ENCODE measurements around the gene ASCC1. TPM values are rescaled to one million over a fixed set of nuclear protein-coding genes. Genes with fewer than 3 reads are reported as not detected.

The ASCC1 gene
- total RNA-seq, 4 donors from 2014 or later = 18.7 to 28.4 (median 24.7) TPM

DNA sequence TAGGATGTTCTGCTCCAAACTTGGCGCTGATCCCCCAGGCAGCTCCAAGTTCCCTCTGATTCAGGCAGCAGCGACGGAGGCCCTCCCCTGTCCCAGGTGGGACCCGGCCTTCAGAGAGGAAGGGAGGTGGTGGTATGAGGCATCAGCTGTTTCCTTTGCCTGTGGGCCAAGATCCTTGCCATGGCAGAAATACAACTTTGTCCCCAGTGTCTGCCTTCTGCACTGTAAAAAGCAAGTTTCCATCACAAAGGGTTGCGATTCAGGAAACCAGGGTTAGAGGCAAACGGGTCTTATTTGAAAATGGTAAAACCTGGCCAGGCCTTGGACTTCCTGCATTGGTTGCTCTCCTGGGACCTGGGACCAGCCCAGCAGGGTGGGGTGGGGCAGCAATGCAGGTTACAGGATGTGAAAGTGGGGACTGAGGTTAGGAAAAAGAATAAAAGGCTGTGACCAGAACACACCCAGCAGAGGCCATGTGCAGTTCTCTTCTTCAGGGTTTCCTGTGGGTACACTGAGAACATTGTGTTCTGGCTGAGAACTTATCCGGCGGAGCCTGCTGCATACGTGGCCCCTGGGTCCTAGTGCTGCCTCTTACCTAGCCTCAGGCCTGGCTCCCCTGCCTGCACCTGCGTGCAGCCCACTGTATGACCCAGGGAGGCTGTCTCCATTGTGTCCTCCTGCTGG is 32.5 kb upstream of the ASCC1 start:
- peak; percentile 88 for DNase-seq
- H3K4me3 ChIP-seq = peak overlapping the region in 3 of 4 donors; percentile 16 to 32 (median 25)
- no peaks in the 10 kb centered on the region for H3K9me3 ChIP-seq
- WGBS, 2 donors = 2 to 7% methylated on average over 7 of the region's 10 CpGs
- H3K4me1 ChIP-seq = peaks cover 70 to 100% (median 88%) of the 10 kb centered on the region in 3 donors
- TF ChIP-seq, protein P1, sequence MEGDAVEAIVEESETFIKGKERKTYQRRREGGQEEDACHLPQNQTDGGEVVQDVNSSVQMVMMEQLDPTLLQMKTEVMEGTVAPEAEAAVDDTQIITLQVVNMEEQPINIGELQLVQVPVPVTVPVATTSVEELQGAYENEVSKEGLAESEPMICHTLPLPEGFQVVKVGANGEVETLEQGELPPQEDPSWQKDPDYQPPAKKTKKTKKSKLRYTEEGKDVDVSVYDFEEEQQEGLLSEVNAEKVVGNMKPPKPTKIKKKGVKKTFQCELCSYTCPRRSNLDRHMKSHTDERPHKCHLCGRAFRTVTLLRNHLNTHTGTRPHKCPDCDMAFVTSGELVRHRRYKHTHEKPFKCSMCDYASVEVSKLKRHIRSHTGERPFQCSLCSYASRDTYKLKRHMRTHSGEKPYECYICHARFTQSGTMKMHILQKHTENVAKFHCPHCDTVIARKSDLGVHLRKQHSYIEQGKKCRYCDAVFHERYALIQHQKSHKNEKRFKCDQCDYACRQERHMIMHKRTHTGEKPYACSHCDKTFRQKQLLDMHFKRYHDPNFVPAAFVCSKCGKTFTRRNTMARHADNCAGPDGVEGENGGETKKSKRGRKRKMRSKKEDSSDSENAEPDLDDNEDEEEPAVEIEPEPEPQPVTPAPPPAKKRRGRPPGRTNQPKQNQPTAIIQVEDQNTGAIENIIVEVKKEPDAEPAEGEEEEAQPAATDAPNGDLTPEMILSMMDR (IDR thresholded peaks at IDR 0.05) = peak in 1 of 6 experiments; percentile 11
- TF ChIP-seq POLR2A (IDR thresholded peaks at IDR 0.05) = peak in 3 of 4 donors; percentile 39 to 55 (median 55)
- no peaks in the 10 kb centered on the region for H3K27me3 ChIP-seq
- intact Hi-C loops (cut with DNase I) = loop anchor here (10.0 kb wide), 1 partner anchor 86 kb away; no protein-coding TSS in a partner anchor
- no peaks in the 10 kb centered on the region for H3K36me3 ChIP-seq
- H3K27ac ChIP-seq = peak overlapping the region; percentile 83 to 96 (median 93)

DNA sequence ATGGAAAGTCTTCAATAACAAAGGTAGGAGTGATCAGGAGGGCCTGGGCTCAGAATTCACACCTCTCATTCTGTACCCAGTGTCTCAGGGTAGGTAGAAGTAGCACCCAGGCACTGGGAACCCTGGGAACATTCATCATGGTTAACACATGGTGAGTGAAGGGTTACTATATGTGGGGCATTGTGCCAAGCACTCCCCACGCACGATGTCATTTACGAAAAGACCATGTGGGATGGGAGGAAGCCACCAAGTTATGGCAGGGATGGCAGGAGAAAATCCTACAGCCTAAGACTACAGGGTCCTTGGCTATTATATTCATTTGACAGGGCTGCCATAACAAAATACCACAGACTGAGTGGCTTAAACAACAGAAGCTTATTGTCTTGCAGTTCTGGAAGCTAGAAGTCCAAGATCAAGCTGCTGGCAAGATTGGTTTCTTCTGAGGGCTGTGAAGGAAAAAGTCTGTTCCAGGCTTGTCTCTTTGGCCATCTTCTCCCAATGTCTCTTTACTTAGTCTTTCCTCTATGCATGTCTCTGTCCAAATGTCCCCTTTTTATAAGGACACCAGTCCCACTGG is 30.0 kb upstream of the ASCC1 start:
- peak overlapping the region; percentile 71 to 96 (median 88) for H3K27ac ChIP-seq
- H3K4me1 ChIP-seq = peaks cover 75 to 100% (median 92%) of the 10 kb centered on the region in 3 donors
- no peaks in the 10 kb centered on the region for H3K36me3 ChIP-seq
- DNase-seq = no peak
- intact Hi-C loops (cut with DNase I) = loop anchor here (10.0 kb wide), 1 partner anchor 89 kb away; no protein-coding TSS in a partner anchor
- H3K4me3 ChIP-seq = no peak overlapping the region
- no peak for TF ChIP-seq POLR2A (IDR thresholded peaks at IDR 0.05)
- TF ChIP-seq, protein P1 (IDR thresholded peaks at IDR 0.05) = no peak
- H3K9me3 ChIP-seq = no peaks in the 10 kb centered on the region
- 13 to 34% methylated on average over 3 of the region's 3 CpGs for whole genome bisulfite sequencing, 2 donors
- no peaks in the 10 kb centered on the region for H3K27me3 ChIP-seq

DNA sequence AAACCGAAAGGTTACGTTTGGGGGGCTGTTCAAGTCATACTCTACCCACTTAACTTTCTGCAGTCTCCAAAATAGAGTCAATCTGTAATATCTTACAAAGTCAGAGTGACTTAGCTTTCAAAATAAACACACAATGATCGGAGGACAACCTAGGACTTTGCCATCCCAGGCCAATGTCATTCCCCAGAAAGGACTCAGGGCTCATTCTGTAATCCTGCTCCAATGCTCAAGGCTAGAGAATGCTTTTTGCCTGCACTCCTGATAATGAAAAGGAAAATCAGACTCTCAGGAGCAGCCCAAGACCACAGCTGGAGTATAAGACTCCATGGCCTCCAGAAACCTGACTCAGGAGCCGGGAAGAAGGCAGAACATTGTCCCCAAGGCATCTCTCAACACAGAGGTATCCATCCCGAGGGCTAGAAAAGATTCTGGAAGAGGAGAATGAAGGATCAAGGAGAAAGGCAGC is 28.5 kb upstream of the ASCC1 start:
- peaks cover 63 to 85% (median 78%) of the 10 kb centered on the region in 3 donors for H3K4me1 ChIP-seq
- WGBS, 2 donors = 43 to 54% methylated on average over 5 of the region's 5 CpGs
- DNase-seq = no peak
- no peaks in the 10 kb centered on the region for H3K36me3 ChIP-seq
- TF ChIP-seq, protein P1 (IDR thresholded peaks at IDR 0.05) = no peak
- no peak for TF ChIP-seq POLR2A (IDR thresholded peaks at IDR 0.05)
- H3K27me3 ChIP-seq = no peaks in the 10 kb centered on the region
- H3K4me3 ChIP-seq = no peak overlapping the region
- intact Hi-C loops (cut with DNase I) = loop anchor here (10.0 kb wide), 1 partner anchor 90 kb away; no protein-coding TSS in a partner anchor
- H3K27ac ChIP-seq = peak overlapping the region; percentile 71 to 96 (median 92)
- H3K9me3 ChIP-seq = no peaks in the 10 kb centered on the region

DNA sequence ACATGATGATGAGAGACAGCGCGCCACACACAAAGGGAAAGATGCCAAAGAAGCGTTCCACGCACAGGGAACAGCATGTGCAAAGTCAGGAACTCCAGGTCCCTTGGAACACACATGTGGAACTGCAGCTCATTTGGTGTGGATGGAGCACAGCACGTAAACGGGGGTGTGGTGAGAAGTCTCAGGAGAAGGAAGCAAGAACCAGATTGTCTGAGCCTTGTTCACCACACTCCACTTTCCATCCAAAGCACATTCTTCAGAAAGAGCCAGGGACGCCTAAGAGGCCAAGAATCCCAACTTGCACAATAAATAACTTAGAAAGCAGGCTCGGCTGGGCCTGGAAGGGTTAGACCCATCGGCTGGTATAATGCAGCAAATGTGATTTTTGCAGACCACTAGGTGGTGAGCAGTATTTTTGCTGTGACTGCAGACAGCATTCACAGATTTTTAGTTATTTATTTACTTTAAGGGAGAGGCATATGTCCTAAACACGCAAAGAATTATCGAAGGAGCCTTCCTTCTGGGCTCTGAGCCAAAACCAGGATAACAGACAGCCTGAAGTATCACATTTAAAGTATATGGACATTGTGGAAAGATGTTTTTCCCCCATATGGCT is 27.9 kb upstream of the ASCC1 start:
- Histone ChIP-seq H3K36me3 (no peaks in the 10 kb centered on the region), H3K4me1 (peaks cover 56 to 79% (median 71%) of the 10 kb centered on the region in 3 donors), H3K9me3 (no peaks in the 10 kb centered on the region), H3K27ac (peak overlapping the region; percentile 71 to 96 (median 92)), H3K27me3 (no peaks in the 10 kb centered on the region), H3K4me3 (no peak overlapping the region)
- intact Hi-C loops (cut with DNase I) = loop anchor here (10.0 kb wide), 1 partner anchor 91 kb away; no protein-coding TSS in a partner anchor
- 52 to 53% methylated on average over 11 of the region's 11 CpGs for WGBS, 2 donors
- no peak for TF ChIP-seq POLR2A (IDR thresholded peaks at IDR 0.05)
- TF ChIP-seq, protein P1 (IDR thresholded peaks at IDR 0.05) = peak in 5 of 6 experiments; percentile 23 to 61 (median 41)
- DNase-seq = no peak
